GM21528 (cell line): ENCODE results near the gene RBP2.
"Not testable (repeated sequence)": the region's sequence is repeated elsewhere in the genome, so short reads cannot be mapped to it uniquely, and the experiment has no call there.

Experiments
- ATAC-seq: cut with Tn5 transposase; IDR thresholded peaks from one replicate; pipeline ENCODE4 v1.9.1; 2021; ENCODE audit warnings: mild to moderate bottlenecking, moderate library complexity; ENCODE audit not compliant: unreplicated experiment, low FRiP score

RBP2 gene

GRCh38 chr3:139447486-139447885, 28.8 kb downstream of the RBP2 start:
- ATAC-seq, result no peak

DNA sequence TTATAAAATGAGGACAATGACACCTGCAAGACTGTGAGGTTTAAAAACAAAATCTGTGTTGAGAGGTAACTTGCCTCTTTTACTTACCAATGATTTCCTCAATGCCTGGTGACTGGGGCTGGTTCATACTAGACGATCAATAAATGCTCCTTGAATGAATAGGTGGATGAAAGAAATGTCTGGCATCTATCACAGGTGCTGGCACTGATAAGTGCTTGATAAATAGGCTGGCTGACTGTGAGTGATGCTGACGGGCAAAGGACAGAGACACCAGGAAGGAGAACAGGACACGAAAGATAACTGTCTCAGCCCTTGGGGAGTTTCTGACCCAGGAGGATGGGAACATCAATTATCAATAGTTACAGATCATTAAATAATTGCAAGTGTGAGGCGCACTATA, 31.9 kb downstream of the RBP2 start:
- ATAC-seq, result no peak

DNA sequence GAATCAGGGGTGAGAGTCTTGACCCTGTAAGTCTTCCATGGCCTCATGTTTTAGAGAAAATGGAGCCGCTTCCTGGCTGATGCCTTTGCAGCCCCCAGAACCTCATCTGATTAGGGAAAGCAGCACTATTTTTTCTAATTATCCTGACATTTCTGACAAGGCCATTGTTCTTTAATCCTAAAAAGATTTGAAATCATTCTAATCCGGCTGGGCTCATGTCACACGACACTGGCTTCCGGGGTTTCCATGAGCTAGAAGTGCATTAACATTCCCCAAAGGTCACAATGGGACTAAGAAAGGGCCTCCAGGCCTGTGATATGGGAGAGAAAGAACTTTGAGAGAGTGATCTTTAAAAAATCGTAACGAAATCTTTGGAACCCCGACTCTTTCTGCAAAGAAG, 33.1 kb downstream of the RBP2 start:
- ATAC-seq, result no peak

- ATAC-seq, result no peak
These were observed 34.7 kb downstream of the RBP2 start for GRCh38 chr3:139441656-139442055.

DNA sequence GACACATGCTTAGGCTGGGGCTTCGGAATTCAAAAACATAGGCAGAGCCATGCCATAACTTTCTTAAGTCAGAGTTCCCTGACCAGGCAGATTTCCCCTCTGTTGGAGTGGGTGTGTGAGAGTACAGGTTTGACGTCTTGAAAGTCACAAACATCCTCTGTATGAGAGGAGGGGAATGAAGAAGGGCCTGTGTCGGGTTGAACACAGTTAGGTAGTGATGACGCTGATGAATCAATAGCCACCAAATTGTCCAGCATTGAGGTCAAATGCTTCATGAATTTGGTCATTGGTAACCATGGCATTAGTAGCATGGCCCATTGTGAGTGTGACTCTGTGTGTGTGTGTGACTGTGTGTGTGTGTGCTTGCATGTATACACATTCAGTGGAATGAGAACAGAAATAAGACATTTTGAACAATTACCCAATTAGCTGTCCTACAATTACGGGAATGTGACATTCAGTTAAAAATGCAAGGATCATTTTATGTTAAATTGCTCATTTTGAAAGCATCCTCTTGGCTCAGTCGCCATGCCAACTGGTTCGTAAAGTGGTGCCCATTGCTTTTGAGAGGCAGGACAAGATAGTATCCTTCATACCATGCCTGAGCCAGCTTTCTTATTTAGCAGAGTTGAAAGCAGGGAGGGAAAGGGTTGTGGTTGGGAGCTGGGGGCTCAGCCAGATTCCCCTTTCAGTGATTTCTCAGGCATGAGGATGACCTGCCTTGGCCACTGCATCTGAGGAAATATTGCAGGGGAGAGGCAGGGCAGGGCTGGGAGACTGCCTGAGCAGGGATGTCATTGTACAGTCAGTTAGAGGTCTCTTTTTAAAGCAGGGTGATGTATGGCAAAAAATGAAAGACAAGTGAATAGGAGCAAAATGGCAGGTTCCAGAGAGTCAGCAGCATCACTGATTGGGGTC, 35.4 kb downstream of the RBP2 start:
- ATAC-seq, result no peak

DNA sequence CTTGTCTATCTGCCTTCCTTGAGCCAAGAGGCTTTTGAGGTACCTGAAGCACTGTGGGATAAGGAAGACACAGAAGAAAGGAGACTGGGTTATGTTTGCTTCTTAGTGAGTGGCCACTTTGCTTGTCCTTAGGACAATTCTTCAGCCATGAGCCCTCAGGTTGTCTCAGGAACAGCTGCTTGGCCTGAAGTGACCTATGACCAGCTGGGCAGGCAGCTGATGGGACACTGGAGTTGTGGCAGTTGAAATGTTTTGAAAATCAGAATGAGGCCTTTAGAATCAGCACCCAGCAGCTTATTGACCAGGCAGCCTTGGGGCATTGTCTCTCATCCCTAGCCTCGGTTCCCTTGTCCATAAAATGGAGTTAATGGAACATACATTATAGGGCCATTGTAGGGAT, 37.0 kb downstream of the RBP2 start:
- no peak for ATAC-seq

DNA sequence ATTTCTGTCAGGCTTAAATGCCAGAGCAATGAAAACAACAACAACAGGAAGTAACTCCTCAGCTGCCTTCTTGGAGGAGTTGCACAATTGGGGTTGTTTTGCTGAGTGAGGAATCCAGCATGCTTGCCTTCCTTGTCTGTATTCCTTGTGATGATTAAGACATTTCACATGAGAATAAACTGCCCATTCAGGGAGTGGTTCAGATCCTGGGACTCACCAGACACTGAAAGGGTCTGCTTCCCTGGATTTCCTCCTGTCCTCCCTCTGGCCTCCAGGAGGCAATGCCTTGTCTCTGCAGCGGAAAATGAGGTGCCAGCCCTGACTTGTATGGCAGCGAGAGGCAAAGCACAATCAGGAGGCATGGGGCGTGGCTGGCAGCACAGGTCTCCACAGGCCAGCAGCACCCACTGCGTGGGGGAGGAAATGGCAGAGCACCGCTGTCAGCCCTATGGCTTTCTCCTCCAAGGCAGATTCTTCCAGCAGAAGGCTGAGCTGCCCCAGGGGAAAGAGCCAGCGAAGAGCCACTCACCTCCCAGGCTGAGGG, 41.5 kb downstream of the RBP2 start:
- no peak for ATAC-seq

- no peak for ATAC-seq
These were observed 42.1 kb downstream of the RBP2 start for GRCh38 chr3:139434228-139434627.

- no peak for ATAC-seq
These were observed 43.2 kb downstream of the RBP2 start for GRCh38 chr3:139433089-139433488.

DNA sequence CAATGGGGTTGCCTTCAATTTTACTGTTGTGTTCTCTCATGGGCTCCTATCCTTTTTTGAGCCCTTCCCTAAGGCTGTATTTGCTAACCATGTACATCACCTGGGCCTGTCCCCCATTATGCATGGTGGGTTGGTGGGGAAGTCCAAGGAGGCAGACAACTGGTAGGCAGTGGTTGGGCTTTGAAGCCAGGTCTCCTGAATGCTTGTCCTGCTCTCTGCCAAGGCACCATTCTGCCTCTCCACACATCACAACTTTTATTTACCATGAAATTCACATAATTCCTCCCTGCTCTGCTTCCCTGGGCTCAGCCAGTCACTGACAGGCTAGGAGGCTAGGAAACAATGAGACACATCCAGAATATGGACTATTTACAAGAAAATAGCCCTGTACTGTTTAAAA, 45.8 kb downstream of the RBP2 start:
- no peak for ATAC-seq

- peak; percentile 83 for ATAC-seq
These were observed 48.8 kb downstream of the RBP2 start for GRCh38 chr3:139427283-139428060.

- ATAC-seq, result no peak
These were observed 50.4 kb downstream of the RBP2 start for GRCh38 chr3:139425745-139426400.

GRCh38 chr3:139423232-139423631, 53.1 kb downstream of the RBP2 start:
- no peak for ATAC-seq

GRCh38 chr3:139421460-139421859, 54.9 kb downstream of the RBP2 start:
- ATAC-seq, result no peak

DNA sequence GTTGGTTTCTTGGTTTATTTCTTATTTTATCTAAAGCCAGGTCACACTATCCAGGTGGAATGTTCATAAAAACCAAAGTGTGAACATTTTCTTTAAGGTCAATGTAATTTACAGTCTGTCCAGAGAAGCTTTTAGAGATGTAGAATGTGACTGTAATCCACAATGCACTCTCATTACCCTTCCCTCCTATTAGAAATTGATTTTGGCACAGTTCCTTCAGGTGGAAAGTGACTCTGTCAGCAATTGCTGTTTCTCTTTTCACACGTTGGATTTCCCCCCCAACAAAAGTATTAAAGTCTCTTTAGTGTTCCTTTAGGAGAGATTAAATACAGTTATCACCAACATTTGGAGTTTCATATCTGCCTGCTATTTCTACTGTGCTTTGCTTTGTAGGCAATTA, 55.3 kb downstream of the RBP2 start:
- ATAC-seq, result no peak

DNA sequence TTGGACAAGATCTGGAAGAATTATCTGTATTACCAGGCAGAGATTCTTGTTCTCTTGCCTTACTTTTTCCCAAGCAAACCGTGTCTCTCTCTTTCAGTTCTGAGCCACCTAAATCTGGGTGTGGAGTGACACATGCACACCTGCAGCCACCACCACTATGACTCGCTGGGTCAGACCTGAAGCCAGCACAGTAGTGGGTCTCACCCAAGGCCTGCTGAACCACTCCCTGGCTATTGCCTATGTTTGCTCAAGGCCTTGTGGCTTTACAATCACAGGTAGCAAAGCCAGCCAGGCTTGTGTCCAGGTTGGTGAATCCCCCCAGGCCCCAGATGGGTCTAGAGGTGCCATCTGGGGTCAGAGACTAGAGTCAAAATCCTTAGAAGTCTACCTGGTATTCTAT, 58.2 kb downstream of the RBP2 start:
- no peak for ATAC-seq

GRCh38 chr3:139416275-139416674, 60.0 kb downstream of the RBP2 start:
- ATAC-seq, result no peak

- ATAC-seq, result no peak
These were observed 61.6 kb downstream of the RBP2 start for GRCh38 chr3:139414608-139415224.

DNA sequence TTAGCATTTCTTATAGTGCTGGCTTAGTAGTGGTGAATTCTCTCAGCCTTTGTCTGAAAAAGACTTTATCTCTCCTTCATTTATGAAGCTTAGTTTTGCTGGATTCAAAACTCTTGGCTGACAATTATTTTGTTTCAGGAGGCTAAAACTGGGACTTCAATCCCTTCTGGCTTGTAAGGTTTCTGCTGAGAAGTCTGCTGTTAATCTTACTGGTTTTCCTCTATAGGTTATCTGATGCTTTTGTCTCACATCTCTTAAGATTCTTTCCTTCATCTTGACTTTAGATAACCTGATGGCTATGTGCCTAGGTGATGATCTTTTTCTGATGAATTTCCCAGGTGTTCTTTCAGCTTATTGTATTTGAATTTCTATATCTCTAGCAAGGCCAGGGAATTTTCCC, 63.4 kb downstream of the RBP2 start:
- not testable (repeated sequence) for ATAC-seq
